Activated CD8-positive, alpha-beta memory T cell treated with anti-CD3 and anti-CD28 coated beads, Interleukin-2, amount 50 U/mL, for 48 hours (primary cell): ENCODE measurements around the gene ADAMTSL3.

Experiments
- DNase-seq: peaks from one replicate; pipeline ENCODE4 v3.0.0-alpha.2; 2020

ADAMTSL3 gene

GRCh38 chr15:83837945-83838571, 184.1 kb downstream of the ADAMTSL3 start:
- no peak for DNase-seq

GRCh38 chr15:83838763-83839162, 184.8 kb downstream of the ADAMTSL3 start:
- no peak for DNase-seq

GRCh38 chr15:83842281-83842680, 188.4 kb downstream of the ADAMTSL3 start:
- no peak for DNase-seq

- no peak for DNase-seq
Observed at GRCh38 chr15:83843471-83843871, 189.5 kb downstream of the ADAMTSL3 start.

GRCh38 chr15:83844742-83845141, 190.8 kb downstream of the ADAMTSL3 start:
- no peak for DNase-seq

- DNase-seq: no peak
Observed at GRCh38 chr15:83845230-83845629, 191.3 kb downstream of the ADAMTSL3 start.

- no peak for DNase-seq
Observed at GRCh38 chr15:83846847-83847246, 192.9 kb downstream of the ADAMTSL3 start.

- DNase-seq: no peak
Observed at GRCh38 chr15:83848315-83849050, 194.6 kb downstream of the ADAMTSL3 start.

GRCh38 chr15:83850015-83850414, 196.1 kb downstream of the ADAMTSL3 start:
- no peak for DNase-seq

- DNase-seq: no peak
Observed at GRCh38 chr15:83850501-83851245, 196.8 kb downstream of the ADAMTSL3 start.

GRCh38 chr15:83853232-83853631, 199.3 kb downstream of the ADAMTSL3 start:
- no peak for DNase-seq

- no peak for DNase-seq
Observed at GRCh38 chr15:83854321-83854720, 200.4 kb downstream of the ADAMTSL3 start.

GRCh38 chr15:83854950-83855707, 201.2 kb downstream of the ADAMTSL3 start:
- no peak for DNase-seq

- no peak for DNase-seq
Observed at GRCh38 chr15:83855956-83856355, 202.0 kb downstream of the ADAMTSL3 start.

- DNase-seq: no peak
Observed at GRCh38 chr15:83858820-83859505, 205.0 kb downstream of the ADAMTSL3 start.

- DNase-seq: no peak
Observed at GRCh38 chr15:83866692-83867091, 212.8 kb downstream of the ADAMTSL3 start.

GRCh38 chr15:83869341-83869740, 215.4 kb downstream of the ADAMTSL3 start:
- DNase-seq: no peak

GRCh38 chr15:83871808-83872559, 218.1 kb downstream of the ADAMTSL3 start:
- DNase-seq: no peak

- no peak for DNase-seq
Observed at GRCh38 chr15:83873966-83874365, 220.0 kb downstream of the ADAMTSL3 start.

GRCh38 chr15:83880529-83880928, 226.6 kb downstream of the ADAMTSL3 start:
- DNase-seq: no peak

- no peak for DNase-seq
Observed at GRCh38 chr15:83881156-83881555, 227.2 kb downstream of the ADAMTSL3 start.

- no peak for DNase-seq
Observed at GRCh38 chr15:83886321-83886720, 232.4 kb downstream of the ADAMTSL3 start.
